WTC11 (cell line): Measurements from ENCODE around the gene GOLGA3. TPM values are rescaled to one million over a fixed set of nuclear protein-coding genes. Genes with fewer than 3 reads are reported as not detected.

ENCODE experiments used
- ATAC-seq: fragments of 200-7000 bp; cut with Tn5 transposase; 2 replicates; pipeline ENCODE4 v1.10.0; 2021; ENCODE audit warnings: mild to moderate bottlenecking, moderate library complexity
- CTCF ChIA-PET: fragments of 300-600 bp; sonication (Branson Sonifier 250); formaldehyde crosslinking; loops from one replicate; lab custom pipeline; 2021; ENCODE audit warnings: antibody characterized with exemption; lab: Charles Lee
- POLR2A ChIA-PET: fragments of 350-600 bp; sonication (Branson Sonifier 250); formaldehyde crosslinking; loops from one replicate; lab custom pipeline; 2021; ENCODE audit warnings: antibody characterized with exemption; lab: Charles Lee
- DNase-seq: peaks from one replicate; pipeline ENCODE4 v3.0.0; 2021; ENCODE audit warnings: low spot score
- H3K27ac Mint-ChIP-seq: 2 replicates; pipeline ENCODE4 v1.8.0; 2021; ENCODE audit warnings: mixed read lengths
- H3K27me3 Mint-ChIP-seq: 2 replicates; pipeline ENCODE4 v1.8.0; 2021; ENCODE audit warnings: low read depth, mild to moderate bottlenecking, moderate library complexity, mixed read lengths
- H3K36me3 Mint-ChIP-seq: 2 replicates; pipeline ENCODE4 v1.8.0; 2021; ENCODE audit warnings: mixed read lengths
- H3K4me1 Mint-ChIP-seq: 2 replicates; pipeline ENCODE4 v1.8.0; 2022; ENCODE audit warnings: mixed read lengths
- H3K4me3 Mint-ChIP-seq: 2 replicates; pipeline ENCODE4 v1.8.0; 2021; ENCODE audit warnings: mild to moderate bottlenecking, moderate library complexity, mixed read lengths
- H3K9me3 Mint-ChIP-seq: 2 replicates; pipeline ENCODE4 v1.8.0; 2021; ENCODE audit warnings: mixed read lengths
- ARID4B ChIP-seq: sonication (generic); formaldehyde crosslinking; IDR thresholded peaks from 2 replicates; pipeline ENCODE4 v1.8.0; 2023; ENCODE audit warnings: missing genetic modification reagents, mild to moderate bottlenecking, borderline replicate concordance
- ATF1 ChIP-seq: sonication (generic); formaldehyde crosslinking; IDR thresholded peaks from 2 replicates; pipeline ENCODE4 v1.8.1; 2023; ENCODE audit warnings: mild to moderate bottlenecking, moderate library complexity, missing genetic modification reagents
- CTCF ChIP-seq: fragments of 200-600 bp; IDR thresholded peaks from 2 replicates; pipeline ENCODE4 v1.8.0; 2022; ENCODE audit warnings: antibody characterized with exemption
- GTF2I ChIP-seq: fragments of 250-450 bp; sonication (Bioruptor Pico); conservative IDR thresholded peaks from 2 replicates; pipeline ENCODE4 v1.4.0; 2021; ENCODE audit warnings: mild to moderate bottlenecking
- KAT7 ChIP-seq: sonication (generic); formaldehyde crosslinking; IDR thresholded peaks from 2 replicates; pipeline ENCODE4 v1.8.1; 2023; ENCODE audit warnings: missing genetic modification reagents, mild to moderate bottlenecking, borderline replicate concordance
- MXD4 ChIP-seq: fragments of 250-450 bp; sonication (Bioruptor Pico); IDR thresholded peaks from 2 replicates; pipeline ENCODE4 v1.8.0; 2021; ENCODE audit warnings: mild to moderate bottlenecking, moderate library complexity, borderline replicate concordance
- NFATC4 ChIP-seq: fragments of 250-450 bp; sonication (Bioruptor Pico); IDR thresholded peaks from 2 replicates; pipeline ENCODE4 v1.9.0; 2021; ENCODE audit warnings: mild to moderate bottlenecking
- NR2C2 ChIP-seq: sonication (generic); formaldehyde crosslinking; IDR thresholded peaks from 2 replicates; pipeline ENCODE4 v1.8.0; 2022; ENCODE audit warnings: mild to moderate bottlenecking, missing genetic modification reagents
- RORB ChIP-seq: fragments of 250-450 bp; sonication (Bioruptor Pico); IDR thresholded peaks from 2 replicates; pipeline ENCODE4 v1.9.0; 2021; ENCODE audit warnings: mild to moderate bottlenecking
- TEAD1 ChIP-seq: sonication (generic); formaldehyde crosslinking; IDR thresholded peaks from 2 replicates; pipeline ENCODE4 v1.8.0; 2022; ENCODE audit warnings: mild to moderate bottlenecking, missing genetic modification reagents
- TP53 ChIP-seq: sonication (generic); formaldehyde crosslinking; IDR thresholded peaks from 2 replicates; pipeline ENCODE4 v1.8.1; 2023; ENCODE audit warnings: mild to moderate bottlenecking, missing genetic modification reagents
- USF2 ChIP-seq: sonication (generic); formaldehyde crosslinking; IDR thresholded peaks from 2 replicates; pipeline ENCODE4 v1.8.1; 2023; ENCODE audit warnings: mild to moderate bottlenecking, missing genetic modification reagents, moderate library complexity
- ZBTB43 ChIP-seq: sonication (generic); formaldehyde crosslinking; IDR thresholded peaks from 2 replicates; pipeline ENCODE4 v1.8.1; 2023; ENCODE audit warnings: mild to moderate bottlenecking, missing genetic modification reagents
- ZMAT4 ChIP-seq: fragments of 250-450 bp; sonication (Bioruptor Pico); IDR thresholded peaks from 2 replicates; pipeline ENCODE4 v1.9.0; 2021; ENCODE audit warnings: mild to moderate bottlenecking
- ZNF121 ChIP-seq: sonication (generic); formaldehyde crosslinking; IDR thresholded peaks from 2 replicates; pipeline ENCODE4 v1.8.0; 2023; ENCODE audit warnings: missing genetic modification reagents
- ZNF138 ChIP-seq: sonication (generic); formaldehyde crosslinking; conservative IDR thresholded peaks from 2 replicates; pipeline ENCODE4 v1.8.1; 2022; ENCODE audit warnings: mild to moderate bottlenecking, moderate library complexity, missing genetic modification reagents
- ZNF219 ChIP-seq: sonication (generic); formaldehyde crosslinking; IDR thresholded peaks from 2 replicates; pipeline ENCODE4 v1.8.0; 2023; ENCODE audit warnings: missing genetic modification reagents, mild to moderate bottlenecking, borderline replicate concordance
- ZNF281 ChIP-seq: sonication (generic); formaldehyde crosslinking; IDR thresholded peaks from 2 replicates; pipeline ENCODE4 v1.8.0; 2023; ENCODE audit warnings: mild to moderate bottlenecking, missing genetic modification reagents
- ZNF425 ChIP-seq: fragments of 250-450 bp; sonication (Bioruptor Pico); conservative IDR thresholded peaks from 2 replicates; pipeline ENCODE4 v1.9.0; 2021; ENCODE audit warnings: mild to moderate bottlenecking
- total RNA-seq: library from RNA; stranded (reverse); gene quantifications from 3 replicates; pipeline ENCODE4 v1.2.3, GENCODE V29; 2021

Gene GOLGA3
- total RNA-seq, 1 experiment from 2014 or later: 47.8 TPM

- Mint-ChIP-seq H3K27ac (no peak overlapping the region), H3K27me3 (no peaks in the 10 kb centered on the region), H3K4me3 (no peak overlapping the region), H3K9me3 (no peaks in the 10 kb centered on the region), H3K4me1 (no peaks in the 10 kb centered on the region), H3K36me3 (peaks cover 73% of the 10 kb centered on the region)
- ATAC-seq: no peak
- TF ChIP-seq ZNF219 (CRISPR knock-in tag): no peak
- no peak for TF ChIP-seq ZMAT4
- TF ChIP-seq ZNF138 (CRISPR knock-in tag): no peak
- TF ChIP-seq MXD4: no peak
- no peak for TF ChIP-seq KAT7
- TF ChIP-seq NR2C2 (CRISPR knock-in tag): no peak
- no peak for TF ChIP-seq USF2
- no peak for TF ChIP-seq NFATC4 (CRISPR knock-in tag)
- TF ChIP-seq TP53 (CRISPR knock-in tag): no peak
- no peak for TF ChIP-seq ARID4B (CRISPR knock-in tag)
- no peak for TF ChIP-seq ATF1 (CRISPR knock-in tag)
- no peak for TF ChIP-seq ZBTB43 (CRISPR knock-in tag)
- TF ChIP-seq TEAD1 (CRISPR knock-in tag): no peak
- no peak for TF ChIP-seq ZNF121 (CRISPR knock-in tag)
- no peak for TF ChIP-seq GTF2I (CRISPR knock-in tag)
- DNase-seq: no peak
- ChIA-PET CTCF (no interaction called here), POLR2A (no interaction called here)
Measured at GRCh38 chr12:132803888-132804287, 24.8 kb downstream of the GOLGA3 start.

- ChIA-PET CTCF (no interaction called here), POLR2A (no interaction called here)
- ATAC-seq (no peak), DNase-seq (no peak)
- Mint-ChIP-seq H3K36me3 (peaks cover 65% of the 10 kb centered on the region), H3K9me3 (no peaks in the 10 kb centered on the region), H3K27me3 (no peaks in the 10 kb centered on the region), H3K27ac (no peak overlapping the region), H3K4me1 (no peaks in the 10 kb centered on the region), H3K4me3 (no peak overlapping the region)
- no peak for TF ChIP-seq ZNF425 (CRISPR knock-in tag)
- TF ChIP-seq RORB (CRISPR knock-in tag): no peak
- no peak for TF ChIP-seq ZNF281 (CRISPR knock-in tag)
- TF ChIP-seq ZBTB43 (CRISPR knock-in tag): no peak
- TF ChIP-seq CTCF: no peak
Measured at GRCh38 chr12:132803125-132803524, 25.5 kb downstream of the GOLGA3 start.
